Activated CD8-positive, alpha-beta memory T cell treated with anti-CD3 and anti-CD28 coated beads for 36 hours (primary cell): ENCODE data around the gene STXBP3. TPM values are rescaled to one million over a fixed set of nuclear protein-coding genes. Genes with fewer than 3 reads are reported as not detected.

Experiments
- CTCF ChIA-PET: fragments of 350-600 bp; sonication (Branson Sonifier 250); formaldehyde crosslinking; loops from one replicate; lab custom pipeline; 2021; ENCODE audit warnings: antibody characterized with exemption; lab: Charles Lee
- POLR2A ChIA-PET: fragments of 350-600 bp; sonication (Branson Sonifier 250); formaldehyde crosslinking; loops from one replicate; lab custom pipeline; 2021; ENCODE audit warnings: antibody characterized with exemption; lab: Charles Lee
- total RNA-seq, 2 experiments: library from RNA; stranded (reverse); gene quantifications; one replicate each; pipeline ENCODE4 v1.2.3, GENCODE V29; 2021

Gene STXBP3
- total RNA-seq, 2 experiments from 2014 or later = 35.3 to 39.8 TPM

GRCh38 chr1:108858230-108858950 is 111.9 kb downstream of the STXBP3 start:
- CTCF ChIA-PET = no interaction called here
- POLR2A ChIA-PET = no interaction called here

Other genes starting within 250 kb of the STXBP3 start
- gene EEIG2, start 186.6 kb upstream of the STXBP3 start, total RNA-seq = 10 to 100 TPM; 13.8 to 14.1 TPM
- gene HENMT1, start 85.6 kb upstream of the STXBP3 start, total RNA-seq = 10 to 100 TPM; 30.6 to 32.4 TPM
- 10 to 100 TPM; 73.8 to 75.4 TPM for gene PRPF38B, start 54.4 kb upstream of the STXBP3 start, total RNA-seq
- gene FNDC7, start 33.8 kb upstream of the STXBP3 start, total RNA-seq = not detected
- gene AKNAD1, start 110.4 kb downstream of the STXBP3 start, total RNA-seq = not detected
- gene GPSM2, start 130.3 kb downstream of the STXBP3 start, total RNA-seq = 1 to 10 TPM; 6.8 to 7.4 TPM
- 10 to 100 TPM; 16.8 to 22.5 TPM for gene CLCC1, start 216.8 kb downstream of the STXBP3 start, total RNA-seq